Osteoblast (primary cell): ENCODE measurements around the gene TNIK. TPM values are rescaled to one million over a fixed set of nuclear protein-coding genes. Genes with fewer than 3 reads are reported as not detected.
A peak's percentile ranks its signal among the peaks of the same experiment; 100 is the strongest.

Experiments
- DNase-seq: peaks from one replicate; pipeline ENCODE4 v3.0.0; 2011; ENCODE audit warnings: low spot score, mixed read lengths; ENCODE audit not compliant: insufficient read length; ENCODE audit errors: missing footprints
- H2AFZ ChIP-seq: 2 replicates; pipeline ENCODE4 v1.6.0; 2011; ENCODE audit warnings: mild to moderate bottlenecking, low read length
- H3K27ac ChIP-seq: 2 replicates; pipeline ENCODE4 v1.5.1; 2011; ENCODE audit warnings: mild to moderate bottlenecking, low read depth, low read length, moderate library complexity
- H3K27me3 ChIP-seq: 2 replicates; pipeline ENCODE4 v1.6.0; 2012; ENCODE audit warnings: mild to moderate bottlenecking, control low read depth, inconsistent platforms, low read length, moderate library complexity; ENCODE audit not compliant: insufficient read depth
- H3K36me3 ChIP-seq: 2 replicates; pipeline ENCODE4 v1.5.1; 2011; ENCODE audit warnings: mild to moderate bottlenecking, low read length, control low read depth, moderate library complexity; ENCODE audit not compliant: insufficient read depth
- H3K4me1 ChIP-seq: 2 replicates; pipeline ENCODE4 v1.5.1; 2011; ENCODE audit warnings: mild to moderate bottlenecking, low read length, control low read depth, moderate library complexity; ENCODE audit not compliant: insufficient read depth
- H3K4me2 ChIP-seq: 2 replicates; pipeline ENCODE4 v1.6.0; 2011; ENCODE audit warnings: mild to moderate bottlenecking, low read length; ENCODE audit not compliant: insufficient read depth
- H3K4me3 ChIP-seq: fragments of 200-600 bp; sonication (generic); 3 replicates; pipeline ENCODE4 v1.5.1; 2012; ENCODE audit warnings: mild to moderate bottlenecking, low read length, inconsistent platforms; ENCODE audit not compliant: insufficient read depth
- H3K79me2 ChIP-seq: 2 replicates; pipeline ENCODE4 v1.6.0; 2012; ENCODE audit warnings: mild to moderate bottlenecking, low read length, control low read depth, inconsistent platforms; ENCODE audit not compliant: insufficient read depth
- H3K9me3 ChIP-seq: 2 replicates; pipeline ENCODE4 v1.5.1; 2011; ENCODE audit warnings: low read depth, low read length, control low read depth
- H4K20me1 ChIP-seq: 2 replicates; pipeline ENCODE4 v1.6.0; 2012; ENCODE audit warnings: mild to moderate bottlenecking, low read length, control low read depth; ENCODE audit not compliant: insufficient read depth
- CTCF ChIP-seq: IDR thresholded peaks from 2 replicates; pipeline ENCODE4 v1.5.1; 2011; ENCODE audit warnings: mild to moderate bottlenecking, low read depth, low read length, moderate library complexity; ENCODE audit errors: extremely low read depth
- total RNA-seq: library from RNA; depleted of rRNA; stranded (reverse); fragments of >200 nt; gene quantifications from 2 replicates; pipeline ENCODE4 v1.2.3, GENCODE V29; 2012

TNIK gene
- total RNA-seq, 1 donor, result 7.6 TPM

- DNase-seq, result no peak
- Histone ChIP-seq H3K9me3 (no peaks in the 10 kb centered on the region), H4K20me1 (no peaks in the 10 kb centered on the region), H2AFZ (no peak overlapping the region), H3K4me1 (peaks cover 6% of the 10 kb centered on the region), H3K27ac (no peak overlapping the region), H3K36me3 (no peaks in the 10 kb centered on the region), H3K27me3 (peaks cover 11% of the 10 kb centered on the region), H3K4me3 (no peak overlapping the region), H3K79me2 (no peaks in the 10 kb centered on the region), H3K4me2 (no peak overlapping the region)
- TF ChIP-seq CTCF, result no peak
Observed at GRCh38 chr3:171412054-171412453, 48.2 kb downstream of the TNIK start.

- TF ChIP-seq CTCF, result no peak
- no peaks in the 10 kb centered on the region for H3K79me2 ChIP-seq
Observed at GRCh38 chr3:171410186-171410585, 50.0 kb downstream of the TNIK start.

GRCh38 chr3:171407759-171408158, 52.4 kb downstream of the TNIK start:
- peak; percentile 61 for DNase-seq

More at GRCh38 chr3:171410186-171410585, 50.0 kb downstream of the TNIK start:
- Histone ChIP-seq H2AFZ (no peak overlapping the region), H3K27me3 (peaks cover 11% of the 10 kb centered on the region), H3K27ac (no peak overlapping the region), H3K9me3 (no peaks in the 10 kb centered on the region), H3K4me1 (peaks cover 6% of the 10 kb centered on the region), H3K36me3 (no peaks in the 10 kb centered on the region), H3K4me3 (no peak overlapping the region), H4K20me1 (no peaks in the 10 kb centered on the region), H3K4me2 (no peak overlapping the region)
- no peak for DNase-seq

GRCh38 chr3:171404376-171404967, 55.7 kb downstream of the TNIK start:
- Histone ChIP-seq H3K4me3 (no peak overlapping the region), H3K4me1 (peaks cover 6% of the 10 kb centered on the region), H3K27ac (no peak overlapping the region), H3K27me3 (peaks cover 21% of the 10 kb centered on the region), H3K79me2 (no peaks in the 10 kb centered on the region), H3K9me3 (no peaks in the 10 kb centered on the region), H2AFZ (no peak overlapping the region), H3K4me2 (no peak overlapping the region), H4K20me1 (no peaks in the 10 kb centered on the region), H3K36me3 (no peaks in the 10 kb centered on the region)
- no peak for DNase-seq
- no peak for TF ChIP-seq CTCF

More at GRCh38 chr3:171407759-171408158, 52.4 kb downstream of the TNIK start:
- Histone ChIP-seq H2AFZ (no peak overlapping the region), H4K20me1 (no peaks in the 10 kb centered on the region), H3K9me3 (no peaks in the 10 kb centered on the region), H3K4me3 (no peak overlapping the region), H3K79me2 (no peaks in the 10 kb centered on the region), H3K36me3 (no peaks in the 10 kb centered on the region), H3K4me1 (peaks cover 6% of the 10 kb centered on the region), H3K27me3 (peaks cover 13% of the 10 kb centered on the region), H3K27ac (no peak overlapping the region), H3K4me2 (no peak overlapping the region)
- TF ChIP-seq CTCF, result no peak
